Measurements from ENCODE around the gene PIK3R5. TPM values are rescaled to one million over a fixed set of nuclear protein-coding genes. Genes with fewer than 3 reads are reported as not detected.

PIK3R5 gene
- total and polyA plus RNA-seq, 2 donors (not counting 3 experiments of a cell fraction or from before 2014, with no cell fraction given), result not detected

DNA sequence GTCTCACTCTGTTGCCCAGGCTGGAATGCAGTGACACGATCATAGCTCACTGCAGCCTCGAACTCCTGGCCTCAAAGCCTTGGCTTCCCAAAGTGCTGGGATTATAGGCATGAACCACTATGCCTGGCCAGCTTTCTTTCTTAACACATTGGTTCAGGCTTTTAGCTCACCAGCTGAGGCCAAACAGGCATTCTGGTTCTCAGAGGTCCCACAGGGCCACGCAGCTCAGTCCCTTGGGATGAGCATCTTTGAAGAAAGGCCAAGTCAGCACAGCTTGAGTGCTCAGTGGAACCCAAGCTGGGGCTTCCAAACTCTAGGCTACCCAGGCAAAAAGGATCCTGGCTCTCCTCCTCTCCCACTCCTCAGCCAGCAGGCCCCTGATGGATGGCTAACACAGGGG lies 2.5 kb downstream of the PIK3R5 start:
- H4K20me1 ChIP-seq (replicated peaks; ENCODE audit: control insufficient read depth, extremely low read depth, insufficient read depth, low read length), result no peaks in the 10 kb centered on the region
- DNase-seq (ENCODE audit: low read depth, low spot score) (no peak), FAIRE-seq (no peak)
- no peak overlapping the region for H3K4me3 ChIP-seq (replicated peaks in 1 of 3; ENCODE audit: insufficient read depth in 1 of 3, low read depth in 1 of 3, low read length in 3 of 3)
- H3K79me2 ChIP-seq (ENCODE audit: control insufficient read depth, insufficient read depth, low read length), result no peaks in the 10 kb centered on the region
- intact Hi-C loops (cut with micrococcal nuclease), result no loop called here
- no peaks in the 10 kb centered on the region for H3K9me1 ChIP-seq (replicated peaks; ENCODE audit: control insufficient read depth, extremely low read depth, insufficient read depth, low read length)
- no peak overlapping the region for H2AFZ ChIP-seq (ENCODE audit: low read depth, low read length)
- H3K27ac ChIP-seq (ENCODE audit: insufficient read depth, low read depth, low read length), result no peak overlapping the region
- H3K9ac ChIP-seq (replicated peaks; ENCODE audit: extremely low read depth, insufficient read depth, low read length), result no peak overlapping the region
- H3K36me3 ChIP-seq (ENCODE audit: control insufficient read depth in 2 of 2, extremely low read depth in 1 of 2, insufficient read depth in 2 of 2, low read length in 2 of 2), result no peaks in the 10 kb centered on the region
- H3K4me2 ChIP-seq (ENCODE audit: insufficient read depth, low read length), result no peak overlapping the region
- CTCF ChIA-PET, result interaction anchor here (0.6 kb wide), 1 partner anchor 1631 kb away, joined by 4 read pairs; no protein-coding TSS in a partner anchor
- H3K9me3 ChIP-seq (replicated peaks; ENCODE audit: control insufficient read depth, insufficient read depth, low read length), result no peaks in the 10 kb centered on the region
- H3K27me3 ChIP-seq (ENCODE audit: control insufficient read depth in 2 of 2, insufficient read depth in 2 of 2, low read length in 2 of 2), result peaks cover 0 to 8% of the 10 kb centered on the region in 2 experiments
- POLR2A ChIA-PET, result no interaction called here
- TF ChIP-seq JUN (IDR thresholded peaks at IDR 0.05; ENCODE audit: borderline replicate concordance, insufficient read depth, insufficient read length, low read depth) (no peak), POLR2A (IDR thresholded peaks at IDR 0.05; ENCODE audit: low read depth, low read length) (no peak), EZH2 (IDR thresholded peaks at IDR 0.05; ENCODE audit: borderline replicate concordance, low read depth, low read length, severe bottlenecking) (no peak), FOS (IDR thresholded peaks at IDR 0.05; ENCODE audit: borderline replicate concordance, insufficient read depth, low read length) (no peak), GATA2 (IDR thresholded peaks at IDR 0.05; ENCODE audit: insufficient read depth, insufficient read length, low read depth, low read length) (no peak)
- TF ChIP-seq, protein P1, sequence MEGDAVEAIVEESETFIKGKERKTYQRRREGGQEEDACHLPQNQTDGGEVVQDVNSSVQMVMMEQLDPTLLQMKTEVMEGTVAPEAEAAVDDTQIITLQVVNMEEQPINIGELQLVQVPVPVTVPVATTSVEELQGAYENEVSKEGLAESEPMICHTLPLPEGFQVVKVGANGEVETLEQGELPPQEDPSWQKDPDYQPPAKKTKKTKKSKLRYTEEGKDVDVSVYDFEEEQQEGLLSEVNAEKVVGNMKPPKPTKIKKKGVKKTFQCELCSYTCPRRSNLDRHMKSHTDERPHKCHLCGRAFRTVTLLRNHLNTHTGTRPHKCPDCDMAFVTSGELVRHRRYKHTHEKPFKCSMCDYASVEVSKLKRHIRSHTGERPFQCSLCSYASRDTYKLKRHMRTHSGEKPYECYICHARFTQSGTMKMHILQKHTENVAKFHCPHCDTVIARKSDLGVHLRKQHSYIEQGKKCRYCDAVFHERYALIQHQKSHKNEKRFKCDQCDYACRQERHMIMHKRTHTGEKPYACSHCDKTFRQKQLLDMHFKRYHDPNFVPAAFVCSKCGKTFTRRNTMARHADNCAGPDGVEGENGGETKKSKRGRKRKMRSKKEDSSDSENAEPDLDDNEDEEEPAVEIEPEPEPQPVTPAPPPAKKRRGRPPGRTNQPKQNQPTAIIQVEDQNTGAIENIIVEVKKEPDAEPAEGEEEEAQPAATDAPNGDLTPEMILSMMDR (IDR thresholded peaks at IDR 0.05; ENCODE audit: extremely low read depth in 1 of 2, insufficient read depth in 1 of 2, low read depth in 1 of 2, low read length in 2 of 2), result no peak
- no TSS peak for BruUV-seq (replicated peaks)
- dilution Hi-C loops (cut with MboI; ENCODE audit: extremely low pct_ligation_motif_present, low sequenced_read_pairs), result no loop called here
- no peaks in the 10 kb centered on the region for H3K4me1 ChIP-seq (ENCODE audit: control insufficient read depth, extremely low read depth, insufficient read depth, low read length)

DNA sequence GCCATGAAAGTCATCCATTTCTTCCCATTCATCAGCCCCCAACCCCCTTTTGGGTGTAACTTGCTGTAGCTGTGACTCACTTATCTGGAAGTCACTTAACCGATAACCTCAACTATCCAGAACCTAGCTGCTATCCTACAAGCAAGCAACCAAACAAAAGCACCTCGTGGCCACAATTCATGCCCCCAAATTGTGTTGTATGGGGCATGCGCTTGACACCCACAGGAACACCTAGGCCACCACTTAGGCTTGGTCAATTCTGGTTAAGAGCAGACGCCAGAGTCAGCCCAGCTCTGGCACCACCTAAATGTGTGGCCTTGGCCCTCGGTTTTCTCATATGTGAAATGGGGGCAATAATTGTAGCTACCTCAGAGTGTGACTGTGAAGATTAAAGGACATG lies 3.7 kb downstream of the PIK3R5 start:
- H2AFZ ChIP-seq (ENCODE audit: low read depth, low read length), result no peak overlapping the region
- H3K4me2 ChIP-seq (ENCODE audit: insufficient read depth, low read length), result no peak overlapping the region
- H3K9ac ChIP-seq (replicated peaks; ENCODE audit: extremely low read depth, insufficient read depth, low read length), result no peak overlapping the region
- H4K20me1 ChIP-seq (replicated peaks; ENCODE audit: control insufficient read depth, extremely low read depth, insufficient read depth, low read length), result no peaks in the 10 kb centered on the region
- H3K79me2 ChIP-seq (ENCODE audit: control insufficient read depth, insufficient read depth, low read length), result no peaks in the 10 kb centered on the region
- no peaks in the 10 kb centered on the region for H3K9me1 ChIP-seq (replicated peaks; ENCODE audit: control insufficient read depth, extremely low read depth, insufficient read depth, low read length)
- BruUV-seq (replicated peaks), result no TSS peak
- no peak overlapping the region for H3K4me3 ChIP-seq (replicated peaks in 1 of 3; ENCODE audit: insufficient read depth in 1 of 3, low read depth in 1 of 3, low read length in 3 of 3)
- FAIRE-seq, result no peak
- intact Hi-C loops (cut with micrococcal nuclease), result no loop called here
- ChIA-PET CTCF (interaction anchor here (0.5 kb wide), 1 partner anchor 104 kb away, joined by 3 read pairs; no protein-coding TSS in a partner anchor), POLR2A (no interaction called here)
- dilution Hi-C loops (cut with MboI; ENCODE audit: extremely low pct_ligation_motif_present, low sequenced_read_pairs), result no loop called here
- DNase-seq (ENCODE audit: low read depth, low spot score), result no peak
- no peaks in the 10 kb centered on the region for H3K4me1 ChIP-seq (ENCODE audit: control insufficient read depth, extremely low read depth, insufficient read depth, low read length)
- no peaks in the 10 kb centered on the region for H3K36me3 ChIP-seq (ENCODE audit: control insufficient read depth in 2 of 2, extremely low read depth in 1 of 2, insufficient read depth in 2 of 2, low read length in 2 of 2)
- no peak overlapping the region for H3K27ac ChIP-seq (ENCODE audit: insufficient read depth, low read depth, low read length)
- TF ChIP-seq EZH2 (IDR thresholded peaks at IDR 0.05; ENCODE audit: borderline replicate concordance, low read depth, low read length, severe bottlenecking) (no peak), POLR2A (IDR thresholded peaks at IDR 0.05; ENCODE audit: low read depth, low read length) (no peak), POLR2AphosphoS5 (IDR thresholded peaks at IDR 0.05; ENCODE audit: insufficient read depth, low read depth, low read length) (no peak), MYC (IDR thresholded peaks at IDR 0.05; ENCODE audit: low read depth, low read length) (no peak), GATA2 (IDR thresholded peaks at IDR 0.05; ENCODE audit: insufficient read depth, insufficient read length, low read depth, low read length) (no peak), JUN (IDR thresholded peaks at IDR 0.05; ENCODE audit: borderline replicate concordance, insufficient read depth, insufficient read length, low read depth) (no peak), FOS (IDR thresholded peaks at IDR 0.05; ENCODE audit: borderline replicate concordance, insufficient read depth, low read length) (no peak)
- TF ChIP-seq, protein P1 (IDR thresholded peaks at IDR 0.05; ENCODE audit: extremely low read depth in 1 of 2, insufficient read depth in 1 of 2, low read depth in 1 of 2, low read length in 2 of 2), result no peak
- TF ChIP-seq, protein P2, sequence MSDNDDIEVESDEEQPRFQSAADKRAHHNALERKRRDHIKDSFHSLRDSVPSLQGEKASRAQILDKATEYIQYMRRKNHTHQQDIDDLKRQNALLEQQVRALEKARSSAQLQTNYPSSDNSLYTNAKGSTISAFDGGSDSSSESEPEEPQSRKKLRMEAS (IDR thresholded peaks at IDR 0.05; ENCODE audit: insufficient read depth, insufficient read length), result no peak
- peaks cover 0 to 8% of the 10 kb centered on the region in 2 experiments for H3K27me3 ChIP-seq (ENCODE audit: control insufficient read depth in 2 of 2, insufficient read depth in 2 of 2, low read length in 2 of 2)
- H3K9me3 ChIP-seq (replicated peaks; ENCODE audit: control insufficient read depth, insufficient read depth, low read length), result no peaks in the 10 kb centered on the region

Measured in endothelial cell of umbilical vein (primary cell).